ENCODE measurements around the gene PTPRD.

- TF ChIP-seq CTCF (IDR thresholded peaks at IDR 0.05): no peak
- no peak for TF ChIP-seq PREB (CRISPR knock-in tag; IDR thresholded peaks at IDR 0.05; ENCODE audit: borderline replicate concordance)
- no peak for TF ChIP-seq JUN (CRISPR knock-in tag; IDR thresholded peaks at IDR 0.05)
- no peak for TF ChIP-seq TP53 (CRISPR knock-in tag; IDR thresholded peaks at IDR 0.05)
- TF ChIP-seq MXD4 (CRISPR knock-in tag; IDR thresholded peaks at IDR 0.05; ENCODE audit: borderline replicate concordance): no peak
- no peak for TF ChIP-seq ZNF423 (CRISPR knock-in tag; IDR thresholded peaks at IDR 0.05)
- TF ChIP-seq TEAD4 (CRISPR knock-in tag; IDR thresholded peaks at IDR 0.05): no peak
- TF ChIP-seq ATF2 (CRISPR knock-in tag; IDR thresholded peaks at IDR 0.05; ENCODE audit: borderline replicate concordance, low read depth): no peak
These were observed 273.6 kb downstream of the PTPRD start for GRCh38 chr9:10339152-10339551.
